DND-41 (cell line): ENCODE measurements around the gene BIRC2.

Source experiments
- EZH2 ChIP-seq: IDR thresholded peaks from 3 replicates; pipeline ENCODE4 v1.6.1; 2012; ENCODE audit warnings: borderline replicate concordance, low read depth, mild to moderate bottlenecking, moderate library complexity, low read length, inconsistent platforms; ENCODE audit not compliant: severe bottlenecking
- TF ChIP-seq, protein P1 (sequence below): IDR thresholded peaks from 2 replicates; pipeline ENCODE4 v1.5.1; 2012; ENCODE audit warnings: borderline replicate concordance, low read length, moderate library complexity, mild to moderate bottlenecking; ENCODE audit not compliant: poor library complexity, severe bottlenecking; ENCODE audit errors: extremely low read depth

DNA sequence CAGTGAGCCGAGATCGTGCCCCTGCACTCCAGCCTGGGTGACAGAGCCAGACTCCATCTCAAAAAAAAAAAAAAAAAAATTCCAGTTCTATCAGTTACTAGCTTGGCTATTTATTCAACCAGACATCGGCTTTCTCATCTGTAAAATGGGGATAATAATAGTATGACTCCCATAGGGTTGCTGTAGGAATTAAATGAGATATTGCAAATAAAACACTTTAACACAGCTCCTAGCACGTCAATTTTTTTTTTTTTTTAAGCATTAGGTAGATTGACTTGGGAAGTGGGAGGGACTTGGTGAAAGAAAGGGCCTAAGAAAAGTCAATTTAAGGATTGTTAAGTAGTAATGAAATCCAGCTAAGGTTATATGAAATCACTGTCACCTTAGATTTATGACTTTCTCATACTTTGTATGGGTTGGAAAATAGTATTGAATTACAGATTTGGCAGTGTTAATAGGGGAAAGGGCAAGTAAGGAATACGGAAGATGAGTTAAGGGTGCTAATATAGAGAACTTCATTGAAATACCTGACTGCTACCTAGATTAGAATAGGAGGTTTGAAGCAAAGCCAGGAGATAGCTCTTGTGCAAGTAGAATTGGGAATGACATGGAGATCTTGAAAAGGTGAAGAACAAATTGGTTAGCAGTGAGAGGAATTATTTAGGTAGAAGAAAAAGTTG, 28.8 kb downstream of the BIRC2 start:
- TF ChIP-seq, protein P1, sequence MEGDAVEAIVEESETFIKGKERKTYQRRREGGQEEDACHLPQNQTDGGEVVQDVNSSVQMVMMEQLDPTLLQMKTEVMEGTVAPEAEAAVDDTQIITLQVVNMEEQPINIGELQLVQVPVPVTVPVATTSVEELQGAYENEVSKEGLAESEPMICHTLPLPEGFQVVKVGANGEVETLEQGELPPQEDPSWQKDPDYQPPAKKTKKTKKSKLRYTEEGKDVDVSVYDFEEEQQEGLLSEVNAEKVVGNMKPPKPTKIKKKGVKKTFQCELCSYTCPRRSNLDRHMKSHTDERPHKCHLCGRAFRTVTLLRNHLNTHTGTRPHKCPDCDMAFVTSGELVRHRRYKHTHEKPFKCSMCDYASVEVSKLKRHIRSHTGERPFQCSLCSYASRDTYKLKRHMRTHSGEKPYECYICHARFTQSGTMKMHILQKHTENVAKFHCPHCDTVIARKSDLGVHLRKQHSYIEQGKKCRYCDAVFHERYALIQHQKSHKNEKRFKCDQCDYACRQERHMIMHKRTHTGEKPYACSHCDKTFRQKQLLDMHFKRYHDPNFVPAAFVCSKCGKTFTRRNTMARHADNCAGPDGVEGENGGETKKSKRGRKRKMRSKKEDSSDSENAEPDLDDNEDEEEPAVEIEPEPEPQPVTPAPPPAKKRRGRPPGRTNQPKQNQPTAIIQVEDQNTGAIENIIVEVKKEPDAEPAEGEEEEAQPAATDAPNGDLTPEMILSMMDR, result no peak
- no peak for TF ChIP-seq EZH2
